GM19239 (cell line): ENCODE results near the gene PID1.

Experiments
- DNase-seq: peaks from one replicate; pipeline ENCODE4 v3.0.0; 2011; ENCODE audit warnings: low spot score; ENCODE audit not compliant: insufficient read length
- FAIRE-seq: peaks from 2 replicates; lab custom pipeline; 2011; peaks lifted over from hg19 to GRCh38; lab: Jason Lieb, UNC

The PID1 gene

GRCh38 chr2:229265727-229266126, 5.4 kb downstream of the PID1 start:
- DNase-seq = no peak
- FAIRE-seq = no peak

- FAIRE-seq (no peak), DNase-seq (no peak)
Measured at GRCh38 chr2:229261599-229261998, 9.5 kb downstream of the PID1 start.

GRCh38 chr2:229261076-229261475, 10.0 kb downstream of the PID1 start:
- DNase-seq = no peak
- FAIRE-seq = no peak

- DNase-seq = no peak
- FAIRE-seq = no peak
Measured at GRCh38 chr2:229257985-229258384, 13.1 kb downstream of the PID1 start.

GRCh38 chr2:229256376-229256775, 14.7 kb downstream of the PID1 start:
- FAIRE-seq = no peak
- no peak for DNase-seq

- FAIRE-seq (no peak), DNase-seq (no peak)
Measured at GRCh38 chr2:229254206-229254605, 16.9 kb downstream of the PID1 start.

- FAIRE-seq = no peak
Measured at GRCh38 chr2:229252996-229253395, 18.1 kb downstream of the PID1 start.

GRCh38 chr2:229252280-229252679, 18.8 kb downstream of the PID1 start:
- no peak for DNase-seq
- FAIRE-seq = no peak

More at GRCh38 chr2:229252996-229253395, 18.1 kb downstream of the PID1 start:
- no peak for DNase-seq

GRCh38 chr2:229249536-229249935, 21.6 kb downstream of the PID1 start:
- DNase-seq (no peak), FAIRE-seq (no peak)

GRCh38 chr2:229246334-229246733, 24.8 kb downstream of the PID1 start:
- FAIRE-seq (no peak), DNase-seq (no peak)

GRCh38 chr2:229244975-229245374, 26.1 kb downstream of the PID1 start:
- FAIRE-seq (no peak), DNase-seq (no peak)

GRCh38 chr2:229243890-229244560, 27.1 kb downstream of the PID1 start:
- FAIRE-seq = no peak

GRCh38 chr2:229240984-229241491, 30.0 kb downstream of the PID1 start:
- FAIRE-seq (no peak), DNase-seq (no peak)

More at GRCh38 chr2:229243890-229244560, 27.1 kb downstream of the PID1 start:
- DNase-seq = no peak

- no peak for DNase-seq
- no peak for FAIRE-seq
Measured at GRCh38 chr2:229239021-229239420, 32.1 kb downstream of the PID1 start.

GRCh38 chr2:229237270-229237669, 33.8 kb downstream of the PID1 start:
- no peak for FAIRE-seq

GRCh38 chr2:229235131-229235914, 35.8 kb downstream of the PID1 start:
- FAIRE-seq (no peak), DNase-seq (no peak)

More at GRCh38 chr2:229237270-229237669, 33.8 kb downstream of the PID1 start:
- DNase-seq = no peak

GRCh38 chr2:229231885-229232284, 39.2 kb downstream of the PID1 start:
- no peak for FAIRE-seq
- DNase-seq = no peak

GRCh38 chr2:229231328-229231868, 39.7 kb downstream of the PID1 start:
- FAIRE-seq (no peak), DNase-seq (no peak)

GRCh38 chr2:229230911-229231310, 40.2 kb downstream of the PID1 start:
- DNase-seq (no peak), FAIRE-seq (no peak)

GRCh38 chr2:229230256-229230655, 40.8 kb downstream of the PID1 start:
- no peak for DNase-seq
- no peak for FAIRE-seq

- FAIRE-seq (no peak), DNase-seq (no peak)
Measured at GRCh38 chr2:229226382-229226781, 44.7 kb downstream of the PID1 start.
